Aorta (tissue), 5 donors: ENCODE data around the gene DMRTC2. TPM values are rescaled to one million over a fixed set of nuclear protein-coding genes. Genes with fewer than 3 reads are reported as not detected.

Source experiments
- ATAC-seq: fragments of 200-7000 bp; cut with Tn5 transposase; one replicate; pipeline ENCODE4 v1.9.1; 2022; ENCODE audit warnings: moderate library complexity; ENCODE audit not compliant: low FRiP score
- DNase-seq, 2 donors: peaks; one replicate each; pipeline ENCODE4 v3.0.0-alpha.2; 2020
- H3K27ac ChIP-seq, 2 donors: one replicate each; pipeline ENCODE4 v1.5.1; 2013; ENCODE audit warnings: low read length in 2 of 2, mild to moderate bottlenecking in 2 of 2, moderate library complexity in 2 of 2, control low read depth in 1 of 2, inconsistent platforms in 1 of 2, low read depth in 1 of 2
- H3K27me3 ChIP-seq, 2 donors: one replicate each; pipeline ENCODE4 v1.6.1; 2013; ENCODE audit warnings: control low read depth in 1 of 2, low read length in 1 of 2, mild to moderate bottlenecking in 1 of 2, moderate library complexity in 1 of 2; ENCODE audit not compliant: insufficient read depth in 2 of 2, control insufficient read depth in 1 of 2
- H3K36me3 ChIP-seq, 2 donors: one replicate each; pipeline ENCODE4 v1.6.1; 2013; ENCODE audit warnings: control low read depth in 1 of 2, low read length in 1 of 2, mild to moderate bottlenecking in 1 of 2; ENCODE audit not compliant: insufficient read depth in 2 of 2, control insufficient read depth in 1 of 2
- H3K4me1 ChIP-seq, 2 donors: one replicate each; pipeline ENCODE4 v1.6.1; 2013; ENCODE audit warnings: low read length in 2 of 2, control low read depth in 1 of 2, mild to moderate bottlenecking in 1 of 2, moderate library complexity in 1 of 2; ENCODE audit not compliant: insufficient read depth in 2 of 2, control insufficient read depth in 1 of 2
- H3K4me3 ChIP-seq, 2 donors: one replicate each; pipeline ENCODE4 v1.5.1; 2013; ENCODE audit warnings: low read length in 2 of 2, control low read depth in 1 of 2, mild to moderate bottlenecking in 1 of 2
- H3K9me3 ChIP-seq: one replicate; pipeline ENCODE4 v1.6.1; 2013; ENCODE audit warnings: mild to moderate bottlenecking, low read length; ENCODE audit not compliant: control insufficient read depth
- WGBS, 2 donors: extraction: QIAGEN DNeasy Blood & Tissue Kit; methylation state at CpG; one replicate each; pipeline ENCODE4 v1.1.7; 2013; 5-methylcytosine and 5-hydroxymethylcytosine counted together
- intact Hi-C, 2 donors: fragments of 100-400 bp; cut with DNase I; formaldehyde crosslinking; loops; one replicate each; pipeline versions ENCODE4 v1.14.2 to v1.15.0; 2022
- polyA plus RNA-seq, 2 donors: library from polyadenylated mRNA; stranded (reverse); fragments of 200-250 nt; gene quantifications; one replicate each; pipeline ENCODE4 v1.2.3, GENCODE V29; 2013
- total RNA-seq, 2 donors: library from RNA; stranded (reverse); fragmentation: NEBNext Ultra II Directional; extraction: Animal tissue kit (Norgen Biotek cat#: 25700); gene quantifications; one replicate each; pipeline ENCODE4 v1.2.1, GENCODE V29; 2021
- donor health status: healthy with polysubstance abuse.
- donor health status: Bipolar disorder and iron deficiency.
- donor health status: DM: no; HTN: no; CAD: no.
- donor health status: DM: no; HTN: no; CAD: no.
- donor health status: DM: yes; HTN: yes; CAD: no.

DMRTC2 gene
- total and polyA plus RNA-seq, 4 donors, result not detected

GRCh38 chr19:41850381-41850780 is 5.5 kb downstream of the DMRTC2 start:
- Histone ChIP-seq H3K4me1 (no peaks in the 10 kb centered on the region), H3K4me3 (no peak overlapping the region), H3K36me3 (no peaks in the 10 kb centered on the region), H3K27ac (no peak overlapping the region), H3K9me3 (no peaks in the 10 kb centered on the region), H3K27me3 (no peaks in the 10 kb centered on the region)
- ATAC-seq, result peak; percentile 22
- 51 to 65% methylated on average over 5 of the region's 5 CpGs for WGBS, 2 donors
- peak in 1 of 2 donors; percentile 60 for DNase-seq
- intact Hi-C loops, result no loop called here

GRCh38 chr19:41851456-41851855 is 6.6 kb downstream of the DMRTC2 start:
- no peak for ATAC-seq
- Histone ChIP-seq H3K36me3 (no peaks in the 10 kb centered on the region), H3K27me3 (no peaks in the 10 kb centered on the region), H3K4me3 (no peak overlapping the region), H3K4me1 (no peaks in the 10 kb centered on the region), H3K27ac (no peak overlapping the region), H3K9me3 (no peaks in the 10 kb centered on the region)
- intact Hi-C loops, result no loop called here
- peak in 1 of 2 donors; percentile 59 for DNase-seq
- 21 to 25% methylated on average over 4 of the region's 4 CpGs for WGBS, 2 donors

- Histone ChIP-seq H3K27ac (no peak overlapping the region), H3K9me3 (no peaks in the 10 kb centered on the region), H3K4me3 (no peak overlapping the region), H3K36me3 (no peaks in the 10 kb centered on the region), H3K27me3 (no peaks in the 10 kb centered on the region), H3K4me1 (no peaks in the 10 kb centered on the region)
- ATAC-seq (no peak), DNase-seq (no peak)
- intact Hi-C loops, result no loop called here
- 38 to 74% methylated on average over 2 of the region's 2 CpGs for WGBS, 2 donors
These were observed 8.5 kb downstream of the DMRTC2 start for GRCh38 chr19:41853344-41853743.

- H3K27ac ChIP-seq, result no peak overlapping the region
- DNase-seq (peak in 1 of 2 donors; percentile 2), ATAC-seq (no peak)
- H3K27me3 ChIP-seq, result no peaks in the 10 kb centered on the region
- intact Hi-C loops, result no loop called here
- no peak overlapping the region for H3K4me3 ChIP-seq
- no peaks in the 10 kb centered on the region for H3K4me1 ChIP-seq
- H3K36me3 ChIP-seq, result no peaks in the 10 kb centered on the region
- H3K9me3 ChIP-seq, result no peaks in the 10 kb centered on the region
- 54 to 57% methylated on average over 2 of the region's 2 CpGs for WGBS, 2 donors
These were observed 8.9 kb downstream of the DMRTC2 start for GRCh38 chr19:41853768-41854167.

GRCh38 chr19:41859213-41859617 is 14.4 kb downstream of the DMRTC2 start:
- intact Hi-C loops, result loop anchor here in 1 of 2 donors (1.0 to 2.0 kb wide), 2 partner anchors 25 to 100 kb away; partner anchors contain the start of gene RABAC1
- no peak for ATAC-seq
- Histone ChIP-seq H3K36me3 (peaks cover 0 to 4% of the 10 kb centered on the region in 2 donors), H3K4me1 (peaks cover 0 to 6% of the 10 kb centered on the region in 2 donors), H3K27ac (peak overlapping the region in 1 of 2 donors; percentile 48), H3K9me3 (no peaks in the 10 kb centered on the region), H3K27me3 (no peaks in the 10 kb centered on the region), H3K4me3 (peak overlapping the region in 1 of 2 donors; percentile 24)
- WGBS, 2 donors, result 2% methylated on average over 8 of the region's 8 CpGs
- DNase-seq, result no peak

GRCh38 chr19:41859618-41860418 is 15.0 kb downstream of the DMRTC2 start, which contains the start of gene RPS19:
RPS19 (plus strand) TSS chr19:41860255; CDS start chr19:41860775, 520 bp downstream.
- intact Hi-C loops, result loop anchor here (1.0 to 2.0 kb wide), 3 partner anchors 22 to 99 kb away; partner anchors contain the start of gene RABAC1 (in 1 of the 2)
- peak; percentile 98 to 100 for DNase-seq
- H3K27me3 ChIP-seq, result no peaks in the 10 kb centered on the region
- H3K4me3 ChIP-seq, result peak within 1 kb of the TSS; percentile 62 to 75
- peaks cover 0 to 6% of the 10 kb centered on the region in 2 donors for H3K4me1 ChIP-seq
- H3K36me3 ChIP-seq, result peaks cover 0 to 8% of the 10 kb centered on the region in 2 donors
- WGBS, 2 donors, result 0% methylated on average over 54 to 76 of the region's 76 CpGs
- peak; percentile 99 for ATAC-seq
- peak within 1 kb of the TSS in 1 of 2 donors; percentile 79 for H3K27ac ChIP-seq
- H3K9me3 ChIP-seq, result no peaks in the 10 kb centered on the region

GRCh38 chr19:41860419-41861115 is 15.7 kb downstream of the DMRTC2 start:
- Histone ChIP-seq H3K4me1 (peaks cover 0 to 6% of the 10 kb centered on the region in 2 donors), H3K27ac (peak overlapping the region in 1 of 2 donors; percentile 12), H3K27me3 (no peaks in the 10 kb centered on the region), H3K36me3 (peaks cover 0 to 8% of the 10 kb centered on the region in 2 donors), H3K4me3 (peak overlapping the region; percentile 62 to 75), H3K9me3 (no peaks in the 10 kb centered on the region)
- WGBS, 2 donors, result 0 to 1% methylated on average over 45 of the region's 45 CpGs
- DNase-seq (no peak), ATAC-seq (no peak)
- intact Hi-C loops, result loop anchor here in 1 of 2 donors (1.0 kb wide), 1 partner anchor 22 kb away; no protein-coding TSS in a partner anchor

GRCh38 chr19:41861116-41861768 is 16.4 kb downstream of the DMRTC2 start:
- intact Hi-C loops, result no loop called here

More at GRCh38 chr19:41861116-41861768, 16.4 kb downstream of the DMRTC2 start:
- WGBS, 2 donors, result 42 to 44% methylated on average over 9 of the region's 9 CpGs
- Histone ChIP-seq H3K4me3 (peak overlapping the region; percentile 62 to 75), H3K36me3 (peaks cover 0 to 8% of the 10 kb centered on the region in 2 donors), H3K27ac (peak overlapping the region in 1 of 2 donors; percentile 12), H3K4me1 (peaks cover 0 to 6% of the 10 kb centered on the region in 2 donors), H3K9me3 (no peaks in the 10 kb centered on the region), H3K27me3 (no peaks in the 10 kb centered on the region)
- ATAC-seq, result no peak
- no peak for DNase-seq
